Measurements from ENCODE around the gene ATAD3C. TPM values are rescaled to one million over a fixed set of nuclear protein-coding genes. Genes with fewer than 3 reads are reported as not detected.
"Not testable (repeated sequence)": the region's sequence is repeated elsewhere in the genome, so short reads cannot be mapped to it uniquely, and the experiment has no call there.

The ATAD3C gene
- total RNA-seq, 4 donors from 2014 or later, result under 0.01 to 1.00 (median 0.28) TPM

- Histone ChIP-seq H3K27me3 (no peaks in the 10 kb centered on the region), H3K36me3 (peaks cover 19 to 75% (median 20%) of the 10 kb centered on the region in 3 donors), H3K9me3 (no peaks in the 10 kb centered on the region), H3K27ac (no peak overlapping the region), H3K4me3 (no peak overlapping the region), H3K4me1 (peaks cover 0 to 11% (median 3%) of the 10 kb centered on the region in 3 donors)
- WGBS, 2 donors, result 91 to 94% methylated on average over 6 to 11 of the region's 28 CpGs
- intact Hi-C loops (cut with DNase I), result loop anchor here (10.0 kb wide), 1 partner anchor 133 kb away; no protein-coding TSS in a partner anchor
- DNase-seq, result no peak
- TF ChIP-seq POLR2A (IDR thresholded peaks at IDR 0.05) (no peak), CTCF (IDR thresholded peaks at IDR 0.05) (no peak)
Observed at GRCh38 chr1:1517973-1518620, 68.6 kb downstream of the ATAD3C start.

- H3K4me3 ChIP-seq, H3K4me1 ChIP-seq, H3K27ac ChIP-seq, H3K9me3 ChIP-seq, DNase-seq, H3K27me3 ChIP-seq: not testable (repeated sequence)
- peaks cover 19 to 80% (median 20%) of the 10 kb centered on the region in 3 donors for H3K36me3 ChIP-seq
- intact Hi-C loops (cut with DNase I), result loop anchor here (10.0 kb wide), 1 partner anchor 134 kb away; no protein-coding TSS in a partner anchor
- 60 to 87% methylated on average over 2 to 10 of the region's 19 CpGs for WGBS, 2 donors
Observed at GRCh38 chr1:1518621-1519007, 69.1 kb downstream of the ATAD3C start.

Other genes with a start within 250 kb of the ATAD3C start
- gene TNFRSF18, start 243.1 kb upstream of the ATAD3C start, total RNA-seq, result 10 to 100 TPM in 1 of 4 donors, 1 to 10 TPM in 3; 2.0 to 21.0 (median 2.8) TPM
- 1 to 10 TPM in 1 of 4 donors, under 1 TPM in 2, not detected in 1; 0.40 to 1.3 (median 0.57) TPM for gene TNFRSF4, start 235.5 kb upstream of the ATAD3C start, total RNA-seq
- 10 to 100 TPM; 65.0 to 75.4 (median 67.6) TPM for gene SDF4, start 217.7 kb upstream of the ATAD3C start, total RNA-seq
- gene B3GALT6, start 217.5 kb upstream of the ATAD3C start, total RNA-seq, result 10 to 100 TPM; 13.5 to 17.5 (median 15.6) TPM
- 1 to 10 TPM in 2 of 4 donors, under 1 TPM in 1, not detected in 1; 0.79 to 3.0 (median 1.7) TPM for gene C1QTNF12, start 203.0 kb upstream of the ATAD3C start, total RNA-seq
- gene UBE2J2, start 175.8 kb upstream of the ATAD3C start, total RNA-seq, result 10 to 100 TPM; 32.6 to 54.3 (median 42.5) TPM
- gene SCNN1D, start 169.3 kb upstream of the ATAD3C start, total RNA-seq, result 1 to 10 TPM; 1.1 to 8.3 (median 1.5) TPM
- gene ACAP3, start 141.8 kb upstream of the ATAD3C start, total RNA-seq, result 10 to 100 TPM; 36.4 to 66.7 (median 56.9) TPM
- gene PUSL1, start 141.1 kb upstream of the ATAD3C start, total RNA-seq, result 10 to 100 TPM; 20.0 to 52.5 (median 33.2) TPM
- gene INTS11, start 125.0 kb upstream of the ATAD3C start, total RNA-seq, result 10 to 100 TPM; 61.5 to 82.0 (median 63.6) TPM
- gene CPTP, start 124.9 kb upstream of the ATAD3C start, total RNA-seq, result 10 to 100 TPM; 27.7 to 75.2 (median 33.4) TPM
- gene TAS1R3, start 118.4 kb upstream of the ATAD3C start, total RNA-seq, result under 1 TPM; 0.13 to 0.57 (median 0.30) TPM
- gene DVL1, start 100.3 kb upstream of the ATAD3C start, total RNA-seq, result 100 to 1,000 TPM in 1 of 4 donors, 10 to 100 TPM in 3; 63.5 to 111 (median 88.0) TPM
- gene MXRA8, start 91.1 kb upstream of the ATAD3C start, total RNA-seq, result 10 to 100 TPM in 2 of 4 donors, 1 to 10 TPM in 1, under 1 TPM in 1; 0.45 to 33.8 (median 12.8) TPM
- gene AURKAIP1, start 74.5 kb upstream of the ATAD3C start, total RNA-seq, result 100 to 1,000 TPM in 3 of 4 donors, 10 to 100 TPM in 1; 92.7 to 134 (median 123) TPM
- 100 to 1,000 TPM in 2 of 4 donors, 10 to 100 TPM in 2; 42.5 to 213 (median 104) TPM for gene CCNL2, start 50.4 kb upstream of the ATAD3C start, total RNA-seq
- gene MRPL20, start 42.4 kb upstream of the ATAD3C start, total RNA-seq, result 100 to 1,000 TPM in 3 of 4 donors, 10 to 100 TPM in 1; 98.0 to 157 (median 116) TPM
- gene ANKRD65, start 28.4 kb upstream of the ATAD3C start, total RNA-seq, result 10 to 100 TPM in 2 of 4 donors, 1 to 10 TPM in 2; 4.7 to 28.3 (median 14.4) TPM
- gene VWA1, start 14.0 kb upstream of the ATAD3C start, total RNA-seq, result 10 to 100 TPM; 20.0 to 55.0 (median 34.6) TPM
- 10 to 100 TPM in 3 of 4 donors, 1 to 10 TPM in 1; 9.9 to 40.1 (median 24.1) TPM for gene ATAD3B, start 22.1 kb downstream of the ATAD3C start, total RNA-seq
- gene ATAD3A, start 62.5 kb downstream of the ATAD3C start, total RNA-seq, result 10 to 100 TPM; 27.0 to 53.8 (median 32.6) TPM
- gene TMEM240, start 90.9 kb downstream of the ATAD3C start, total RNA-seq, result 1 to 10 TPM in 1 of 4 donors, not detected in 3; 2.7 TPM
- gene SSU72, start 125.2 kb downstream of the ATAD3C start, total RNA-seq, result 100 to 1,000 TPM in 3 of 4 donors, 10 to 100 TPM in 1; 98.4 to 125 (median 124) TPM
- gene FNDC10, start 150.4 kb downstream of the ATAD3C start, total RNA-seq, result 10 to 100 TPM in 1 of 4 donors, 1 to 10 TPM in 3; 5.8 to 15.6 (median 7.9) TPM
- gene MIB2, start 165.8 kb downstream of the ATAD3C start, total RNA-seq, result 10 to 100 TPM; 80.0 to 99.8 (median 96.6) TPM
- gene MMP23B, start 182.5 kb downstream of the ATAD3C start, total RNA-seq, result 1 to 10 TPM in 3 of 4 donors, under 1 TPM in 1; 0.49 to 7.6 (median 2.7) TPM
- 10 to 100 TPM; 10.1 to 17.2 (median 13.7) TPM for gene CDK11B, start 209.3 kb downstream of the ATAD3C start, total RNA-seq
- 10 to 100 TPM; 13.2 to 34.3 (median 25.7) TPM for gene SLC35E2B, start 243.1 kb downstream of the ATAD3C start, total RNA-seq

All from esophagus squamous epithelium (tissue), 5 donors.